ENCODE measurements around the gene SMIM35. TPM values are rescaled to one million over a fixed set of nuclear protein-coding genes. Genes with fewer than 3 reads are reported as not detected.

The SMIM35 gene
- total RNA-seq, 2 experiments from 2014 or later: not detected

- Mint-ChIP-seq H3K27ac (no peak overlapping the region), H3K36me3 (ENCODE audit: low read depth) (no peaks in the 10 kb centered on the region), H3K9me3 (no peaks in the 10 kb centered on the region), H3K4me3 (no peak overlapping the region), H3K4me1 (ENCODE audit: low read depth) (peaks cover 7% of the 10 kb centered on the region), H3K27me3 (ENCODE audit: low read depth) (no peaks in the 10 kb centered on the region)
- CTCF ChIA-PET: interaction anchor here (0.9 kb wide), 1 partner anchor 10 kb away, joined by 3 read pairs; no protein-coding TSS in a partner anchor
- DNase-seq: no peak
- intact Hi-C loops (cut with micrococcal nuclease): loop anchor here (1.0 kb wide), 2 partner anchors 18 to 25 kb away; no protein-coding TSS in a partner anchor
These were observed 58.1 kb downstream of the SMIM35 start for GRCh38 chr11:118028626-118029025.

GRCh38 chr11:118027694-118028093 lies 59.1 kb downstream of the SMIM35 start:
- CTCF ChIA-PET: interaction anchor here (0.5 kb wide), 1 partner anchor 1169 kb away, joined by 4 read pairs; no protein-coding TSS in a partner anchor
- intact Hi-C loops (cut with micrococcal nuclease): no loop called here
- Mint-ChIP-seq H3K4me3 (no peak overlapping the region), H3K27me3 (ENCODE audit: low read depth) (no peaks in the 10 kb centered on the region), H3K36me3 (ENCODE audit: low read depth) (no peaks in the 10 kb centered on the region), H3K27ac (no peak overlapping the region), H3K4me1 (ENCODE audit: low read depth) (peaks cover 4% of the 10 kb centered on the region), H3K9me3 (no peaks in the 10 kb centered on the region)
- DNase-seq: no peak

DNA sequence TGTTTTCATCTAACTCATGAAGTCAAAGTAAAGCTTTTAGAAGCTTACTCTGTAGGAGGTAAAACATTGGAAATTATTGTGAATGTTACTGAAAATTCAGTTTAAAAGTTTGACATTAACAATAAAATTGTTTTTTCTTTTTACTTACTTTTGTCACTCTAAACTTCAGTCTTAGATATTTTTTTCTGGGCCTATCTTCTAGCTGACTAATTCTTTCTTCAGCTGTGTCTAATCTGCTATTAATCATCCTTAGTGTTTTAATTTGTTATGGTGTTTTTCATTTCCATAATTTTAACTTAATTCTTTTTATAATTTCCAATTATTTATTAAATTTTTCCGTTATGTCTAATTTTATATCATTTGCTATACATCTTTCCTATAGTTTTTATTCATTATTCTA lies 65.6 kb downstream of the SMIM35 start:
- H3K27me3 Mint-ChIP-seq (ENCODE audit: low read depth): no peaks in the 10 kb centered on the region
- peaks cover 2% of the 10 kb centered on the region for H3K4me1 Mint-ChIP-seq (ENCODE audit: low read depth)
- H3K27ac Mint-ChIP-seq: no peak overlapping the region
- intact Hi-C loops (cut with micrococcal nuclease): no loop called here
- DNase-seq: no peak
- H3K36me3 Mint-ChIP-seq (ENCODE audit: low read depth): peaks cover 2% of the 10 kb centered on the region
- H3K9me3 Mint-ChIP-seq: peaks cover 23% of the 10 kb centered on the region
- H3K4me3 Mint-ChIP-seq: no peak overlapping the region
- CTCF ChIA-PET: interaction anchor here (0.7 to 1.5 kb wide), 5 partner anchors 18 to 214 kb away, joined by 3 to 4 read pairs (median 3); no protein-coding TSS in a partner anchor

DNA sequence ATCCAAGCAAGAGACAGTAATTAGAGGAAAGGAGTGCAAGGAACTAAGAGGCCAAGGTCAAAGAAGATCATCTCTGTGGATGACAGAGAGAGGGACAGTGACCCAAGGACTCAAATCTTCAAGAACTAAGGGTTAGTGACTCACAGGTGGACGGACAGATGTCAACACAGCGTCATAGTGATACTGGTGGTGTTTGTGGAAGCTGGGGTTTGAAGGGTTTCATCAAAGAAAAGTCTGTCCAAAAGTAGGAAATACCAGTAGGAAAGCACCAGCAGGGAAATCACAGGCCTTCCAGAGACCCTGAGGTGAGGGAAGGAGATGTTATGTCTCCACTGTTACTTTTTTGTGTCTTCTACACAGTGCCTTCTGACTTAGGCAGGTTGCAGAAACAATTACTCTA lies 68.4 kb downstream of the SMIM35 start:
- CTCF ChIA-PET: interaction anchor here (0.9 kb wide), 1 partner anchor 11 kb away, joined by 3 read pairs; no protein-coding TSS in a partner anchor
- Mint-ChIP-seq H3K4me1 (ENCODE audit: low read depth) (peaks cover 20% of the 10 kb centered on the region), H3K4me3 (no peak overlapping the region), H3K27me3 (ENCODE audit: low read depth) (no peaks in the 10 kb centered on the region), H3K9me3 (peaks cover 23% of the 10 kb centered on the region), H3K36me3 (ENCODE audit: low read depth) (peaks cover 2% of the 10 kb centered on the region), H3K27ac (no peak overlapping the region)
- no peak for DNase-seq
- intact Hi-C loops (cut with micrococcal nuclease): no loop called here

DNA sequence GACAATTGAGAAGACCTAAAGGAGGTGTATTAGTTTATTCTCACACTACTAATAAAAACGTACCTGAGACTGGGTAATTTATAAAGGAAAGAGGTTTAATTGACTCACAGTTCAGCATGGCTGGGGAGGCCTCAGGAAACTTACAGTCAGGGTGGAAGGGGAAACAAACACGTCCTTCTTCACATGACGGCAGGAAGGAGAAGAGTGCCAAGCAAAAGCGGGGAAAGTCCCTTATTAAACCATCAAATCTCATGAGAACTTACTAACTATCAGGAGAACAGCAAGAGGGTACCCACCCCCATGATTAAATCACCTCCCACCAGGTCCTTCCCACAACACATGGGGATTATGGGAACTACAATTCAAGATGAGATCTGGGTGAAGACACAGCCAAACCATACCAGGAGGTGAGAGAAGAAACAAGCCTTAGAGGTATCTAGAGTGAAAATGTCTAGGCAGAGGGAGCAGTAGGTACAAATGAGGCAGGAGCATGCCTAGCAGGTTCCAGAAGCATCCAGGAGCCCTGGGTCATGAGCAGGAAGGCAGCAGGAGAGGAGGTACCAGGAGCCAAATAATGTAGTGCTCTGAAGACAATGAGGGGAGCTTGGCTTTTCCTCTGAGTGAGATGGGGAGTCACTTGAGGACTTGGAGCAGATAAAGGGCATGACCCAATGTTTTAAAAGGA lies 69.0 kb downstream of the SMIM35 start:
- H3K4me1 Mint-ChIP-seq (ENCODE audit: low read depth): peaks cover 20% of the 10 kb centered on the region
- no peak overlapping the region for H3K4me3 Mint-ChIP-seq
- H3K27ac Mint-ChIP-seq: no peak overlapping the region
- CTCF ChIA-PET: no interaction called here
- H3K36me3 Mint-ChIP-seq (ENCODE audit: low read depth): peaks cover 2% of the 10 kb centered on the region
- intact Hi-C loops (cut with micrococcal nuclease): no loop called here
- DNase-seq: no peak
- peaks cover 23% of the 10 kb centered on the region for H3K9me3 Mint-ChIP-seq
- H3K27me3 Mint-ChIP-seq (ENCODE audit: low read depth): no peaks in the 10 kb centered on the region

DNA sequence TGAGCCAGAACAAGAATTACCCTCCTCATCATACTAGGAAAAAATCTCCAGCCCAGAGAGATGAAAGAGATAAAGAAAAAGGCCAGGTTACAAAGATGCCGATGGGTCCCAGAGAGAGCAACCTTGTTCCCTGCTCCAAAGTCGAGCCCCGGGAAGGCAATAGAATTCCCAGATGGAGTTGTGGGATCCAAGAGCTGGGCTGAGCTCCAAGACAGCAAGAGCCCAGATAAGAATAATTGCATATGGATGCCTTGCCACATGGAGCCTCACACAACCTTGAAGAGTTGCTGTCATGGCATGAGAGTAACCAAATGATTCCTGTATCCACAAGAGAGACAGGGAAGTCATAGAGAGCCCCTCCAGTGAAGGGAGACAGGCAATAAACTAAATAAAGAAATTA lies 69.7 kb downstream of the SMIM35 start:
- peaks cover 24% of the 10 kb centered on the region for H3K4me1 Mint-ChIP-seq (ENCODE audit: low read depth)
- H3K4me3 Mint-ChIP-seq: no peak overlapping the region
- DNase-seq: no peak
- H3K27ac Mint-ChIP-seq: no peak overlapping the region
- peaks cover 2% of the 10 kb centered on the region for H3K36me3 Mint-ChIP-seq (ENCODE audit: low read depth)
- H3K9me3 Mint-ChIP-seq: peaks cover 23% of the 10 kb centered on the region
- intact Hi-C loops (cut with micrococcal nuclease): no loop called here
- no peaks in the 10 kb centered on the region for H3K27me3 Mint-ChIP-seq (ENCODE audit: low read depth)
- CTCF ChIA-PET: no interaction called here

GRCh38 chr11:118016104-118016503 lies 70.7 kb downstream of the SMIM35 start:
- intact Hi-C loops (cut with micrococcal nuclease): no loop called here
- DNase-seq: no peak
- Mint-ChIP-seq H3K9me3 (peaks cover 21% of the 10 kb centered on the region), H3K27ac (no peak overlapping the region), H3K4me3 (no peak overlapping the region), H3K36me3 (ENCODE audit: low read depth) (peaks cover 2% of the 10 kb centered on the region), H3K27me3 (ENCODE audit: low read depth) (no peaks in the 10 kb centered on the region), H3K4me1 (ENCODE audit: low read depth) (peaks cover 25% of the 10 kb centered on the region)
- CTCF ChIA-PET: interaction anchor here (1.3 kb wide), 1 partner anchor 172 kb away, joined by 3 read pairs; no protein-coding TSS in a partner anchor

DNA sequence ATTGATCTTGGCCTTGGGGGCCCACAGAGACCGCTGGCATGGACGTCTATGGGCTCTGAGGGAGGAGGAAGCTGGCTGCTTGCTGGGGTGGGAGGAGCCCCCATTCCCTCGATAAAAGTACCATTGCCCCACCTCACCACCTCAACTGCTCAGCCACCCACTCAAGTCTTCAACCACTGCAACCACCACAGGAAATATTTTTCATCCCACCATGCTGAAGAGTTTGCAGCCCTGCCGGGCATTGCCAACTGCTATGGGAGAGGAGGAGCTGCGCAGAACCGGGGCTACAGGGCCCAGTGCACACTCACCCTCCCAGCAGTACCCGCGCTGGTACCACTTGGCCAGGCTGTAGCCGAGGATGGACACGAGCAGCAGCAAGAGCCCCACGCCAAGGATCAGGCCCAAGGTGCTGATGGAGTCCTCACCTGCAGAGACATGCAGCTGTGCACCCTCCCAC lies 71.3 kb downstream of the SMIM35 start:
- CTCF ChIA-PET: interaction anchor here (0.7 to 1.3 kb wide), 3 partner anchors 13 to 171 kb away, joined by 3 read pairs; no protein-coding TSS in a partner anchor
- no peaks in the 10 kb centered on the region for H3K27me3 Mint-ChIP-seq (ENCODE audit: low read depth)
- no peak for DNase-seq
- no peak overlapping the region for H3K27ac Mint-ChIP-seq
- H3K4me3 Mint-ChIP-seq: no peak overlapping the region
- H3K9me3 Mint-ChIP-seq: peaks cover 19% of the 10 kb centered on the region
- intact Hi-C loops (cut with micrococcal nuclease): loop anchor here (1.0 kb wide), 1 partner anchor 13 kb away; no protein-coding TSS in a partner anchor
- no peaks in the 10 kb centered on the region for H3K36me3 Mint-ChIP-seq (ENCODE audit: low read depth)
- H3K4me1 Mint-ChIP-seq (ENCODE audit: low read depth): peaks cover 25% of the 10 kb centered on the region

DNA sequence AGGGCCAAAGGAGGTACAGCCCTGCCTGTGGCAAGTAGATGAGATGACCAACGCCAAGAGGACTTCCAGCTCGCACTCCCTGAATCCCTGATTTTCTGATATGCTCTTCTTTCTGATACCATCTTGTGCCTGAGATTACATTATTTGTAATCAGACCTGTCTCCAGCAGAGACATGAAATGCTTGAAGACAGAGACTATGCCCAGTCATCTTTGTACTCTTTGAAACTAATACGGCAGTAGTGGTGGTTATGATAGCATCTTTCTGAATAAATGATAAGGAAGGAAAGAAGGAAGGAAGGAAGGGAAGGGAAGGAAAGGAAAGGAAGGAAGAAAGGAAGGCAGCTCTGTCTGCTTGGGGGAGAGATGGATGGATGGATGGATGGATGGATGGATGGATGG lies 72.7 kb downstream of the SMIM35 start:
- H3K4me3 Mint-ChIP-seq: no peak overlapping the region
- no peaks in the 10 kb centered on the region for H3K27me3 Mint-ChIP-seq (ENCODE audit: low read depth)
- no peak overlapping the region for H3K27ac Mint-ChIP-seq

DNA sequence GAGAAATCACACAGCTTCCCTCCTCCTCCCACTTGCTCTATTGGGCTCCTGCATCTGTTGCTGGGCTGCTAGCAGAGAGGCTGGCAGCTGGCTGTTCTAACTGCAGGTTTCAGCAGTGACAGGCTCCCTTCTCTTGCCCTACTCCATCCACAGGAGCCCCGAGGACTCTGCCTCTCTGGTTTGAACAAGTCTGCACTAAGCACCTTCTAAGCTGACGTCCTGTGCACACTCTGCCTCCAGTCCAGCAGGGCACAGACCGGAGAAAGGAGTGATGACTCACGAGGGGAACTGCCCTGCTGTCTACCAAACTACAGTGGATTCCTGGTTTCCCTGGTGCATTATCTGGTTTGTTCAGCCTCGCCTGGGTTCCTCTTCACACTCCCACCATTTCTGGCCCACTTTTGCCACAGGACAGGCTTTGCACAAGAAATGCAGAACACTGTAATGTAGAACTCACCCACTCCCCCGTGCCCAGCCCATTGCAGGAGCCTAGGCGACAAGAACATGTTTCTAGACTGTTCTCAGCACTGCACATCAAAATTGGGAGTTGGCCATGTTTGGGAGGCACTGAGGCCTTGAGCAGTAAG lies 74.6 kb downstream of the SMIM35 start:
- CTCF ChIA-PET: no interaction called here
- Mint-ChIP-seq H3K27me3 (ENCODE audit: low read depth) (no peaks in the 10 kb centered on the region), H3K4me3 (no peak overlapping the region), H3K36me3 (ENCODE audit: low read depth) (no peaks in the 10 kb centered on the region), H3K4me1 (ENCODE audit: low read depth) (peaks cover 44% of the 10 kb centered on the region), H3K27ac (no peak overlapping the region), H3K9me3 (peaks cover 5% of the 10 kb centered on the region)
- DNase-seq: no peak
- intact Hi-C loops (cut with micrococcal nuclease): no loop called here

More for the DNA sequence above, 72.7 kb downstream of the SMIM35 start:
- Mint-ChIP-seq H3K36me3 (ENCODE audit: low read depth) (no peaks in the 10 kb centered on the region), H3K9me3 (peaks cover 18% of the 10 kb centered on the region), H3K4me1 (ENCODE audit: low read depth) (peaks cover 26% of the 10 kb centered on the region)
- DNase-seq: no peak
- intact Hi-C loops (cut with micrococcal nuclease): no loop called here
- CTCF ChIA-PET: no interaction called here

- H3K4me1 Mint-ChIP-seq (ENCODE audit: low read depth): peaks cover 50% of the 10 kb centered on the region
- H3K9me3 Mint-ChIP-seq: no peaks in the 10 kb centered on the region
- DNase-seq: no peak
- intact Hi-C loops (cut with micrococcal nuclease): no loop called here
- no peaks in the 10 kb centered on the region for H3K27me3 Mint-ChIP-seq (ENCODE audit: low read depth)
- no peak overlapping the region for H3K27ac Mint-ChIP-seq
- no peaks in the 10 kb centered on the region for H3K36me3 Mint-ChIP-seq (ENCODE audit: low read depth)
- CTCF ChIA-PET: no interaction called here
- no peak overlapping the region for H3K4me3 Mint-ChIP-seq
These were observed 75.9 kb downstream of the SMIM35 start for GRCh38 chr11:118010738-118011461.

GRCh38 chr11:118009864-118010737 lies 76.7 kb downstream of the SMIM35 start:
- Mint-ChIP-seq H3K27ac (no peak overlapping the region), H3K9me3 (no peaks in the 10 kb centered on the region), H3K4me3 (no peak overlapping the region), H3K4me1 (ENCODE audit: low read depth) (peaks cover 42% of the 10 kb centered on the region), H3K36me3 (ENCODE audit: low read depth) (no peaks in the 10 kb centered on the region), H3K27me3 (ENCODE audit: low read depth) (no peaks in the 10 kb centered on the region)
- intact Hi-C loops (cut with micrococcal nuclease): no loop called here
- no peak for DNase-seq
- CTCF ChIA-PET: no interaction called here
